GM18520 (cell line): Measurements from ENCODE around the gene ECHS1.

ENCODE experiments used
- ATAC-seq: cut with Tn5 transposase; IDR thresholded peaks from one replicate; pipeline ENCODE4 v1.9.1; 2021; ENCODE audit not compliant: unreplicated experiment

ECHS1 gene

GRCh38 chr10:133347710-133348517, 25.2 kb downstream of the ECHS1 start:
- ATAC-seq, result no peak

GRCh38 chr10:133346413-133346812, 26.7 kb downstream of the ECHS1 start:
- ATAC-seq, result no peak

GRCh38 chr10:133344236-133344635, 28.9 kb downstream of the ECHS1 start:
- no peak for ATAC-seq

GRCh38 chr10:133343558-133343957, 29.6 kb downstream of the ECHS1 start:
- no peak for ATAC-seq

- no peak for ATAC-seq
Observed at GRCh38 chr10:133342942-133343341, 30.2 kb downstream of the ECHS1 start.

- ATAC-seq, result no peak
Observed at GRCh38 chr10:133341983-133342382, 31.2 kb downstream of the ECHS1 start.

- no peak for ATAC-seq
Observed at GRCh38 chr10:133339708-133340380, 33.3 kb downstream of the ECHS1 start.

GRCh38 chr10:133338080-133339071, 34.8 kb downstream of the ECHS1 start:
- no peak for ATAC-seq

- no peak for ATAC-seq
Observed at GRCh38 chr10:133337370-133337725, 35.8 kb downstream of the ECHS1 start.

GRCh38 chr10:133336577-133337369, 36.4 kb downstream of the ECHS1 start, which contains the start of gene CALY:
Gene CALY, minus strand, starts transcription at chr10:133336896. Its CDS starts 7,907 bp downstream, at chr10:133328989.
- ATAC-seq, result no peak

- ATAC-seq, result no peak
Observed at GRCh38 chr10:133336118-133336576, 37.0 kb downstream of the ECHS1 start.

- ATAC-seq, result no peak
Observed at GRCh38 chr10:133335246-133336117, 37.7 kb downstream of the ECHS1 start.

- ATAC-seq, result no peak
Observed at GRCh38 chr10:133334503-133335245, 38.5 kb downstream of the ECHS1 start.

- no peak for ATAC-seq
Observed at GRCh38 chr10:133332936-133333699, 40.0 kb downstream of the ECHS1 start.

- ATAC-seq, result peak; percentile 88
Observed at GRCh38 chr10:133329491-133330202, 43.5 kb downstream of the ECHS1 start.

- no peak for ATAC-seq
Observed at GRCh38 chr10:133328358-133329343, 44.5 kb downstream of the ECHS1 start.
